HG02571 (cell line): ENCODE results near the gene LST1.
"Not testable (repeated sequence)": the region's sequence is repeated elsewhere in the genome, so short reads cannot be mapped to it uniquely, and the experiment has no call there.

Source experiments
- ATAC-seq: cut with Tn5 transposase; IDR thresholded peaks from one replicate; pipeline ENCODE4 v1.9.1; 2021; ENCODE audit warnings: mild to moderate bottlenecking, moderate library complexity; ENCODE audit not compliant: unreplicated experiment

Gene LST1

GRCh38 chr6:31580438-31580740, 5.7 kb upstream of the LST1 start:
- no peak for ATAC-seq

- peak; percentile 57 for ATAC-seq
Observed at GRCh38 chr6:31580807-31581433, 5.2 kb upstream of the LST1 start.

- ATAC-seq, result no peak
Observed at GRCh38 chr6:31581434-31582229, 4.4 kb upstream of the LST1 start.

- no peak for ATAC-seq
Observed at GRCh38 chr6:31582230-31582643, 3.8 kb upstream of the LST1 start, which contains the start of gene LTB. Gene LTB, minus strand, starts transcription at chr6:31582424. Its CDS starts 7 bp downstream, at chr6:31582417.

GRCh38 chr6:31585491-31585890, 586 bp upstream of the LST1 start:
- ATAC-seq, result no peak

- ATAC-seq, result no peak
Observed at GRCh38 chr6:31586599-31587281, 663 bp downstream of the LST1 start.

GRCh38 chr6:31587791-31588777, 2.0 kb downstream of the LST1 start:
- ATAC-seq, result no peak

GRCh38 chr6:31588871-31589650, 3.0 kb downstream of the LST1 start:
- no peak for ATAC-seq

- ATAC-seq, result not testable (repeated sequence)
Observed at GRCh38 chr6:31590691-31591090, 4.6 kb downstream of the LST1 start.

GRCh38 chr6:31592396-31592771, 6.3 kb downstream of the LST1 start:
- no peak for ATAC-seq

GRCh38 chr6:31597006-31597405, 10.9 kb downstream of the LST1 start:
- no peak for ATAC-seq

- ATAC-seq, result no peak
Observed at GRCh38 chr6:31607317-31607716, 21.2 kb downstream of the LST1 start.

- no peak for ATAC-seq
Observed at GRCh38 chr6:31609519-31610406, 23.7 kb downstream of the LST1 start.

GRCh38 chr6:31610968-31611367, 24.9 kb downstream of the LST1 start:
- no peak for ATAC-seq

- ATAC-seq, result no peak
Observed at GRCh38 chr6:31614075-31614619, 28.1 kb downstream of the LST1 start.

- no peak for ATAC-seq
Observed at GRCh38 chr6:31614684-31615578, 28.9 kb downstream of the LST1 start, which contains the start of gene AIF1. Gene AIF1, plus strand, starts transcription at chr6:31615234. Its CDS starts 96 bp downstream, at chr6:31615330.

- no peak for ATAC-seq
Observed at GRCh38 chr6:31615748-31616147, 29.7 kb downstream of the LST1 start.

- ATAC-seq, result no peak
Observed at GRCh38 chr6:31617010-31617409, 30.9 kb downstream of the LST1 start.
